HUES64 (cell line): ENCODE measurements around the gene PCIF1.
"Not testable (repeated sequence)": the region's sequence is repeated elsewhere in the genome, so short reads cannot be mapped to it uniquely, and the experiment has no call there.

Experiments used
- H3K27ac ChIP-seq: 2 replicates; pipeline ENCODE4 v1.7.0; 2013; ENCODE audit warnings: low read depth, low read length, inconsistent platforms
- H3K27me3 ChIP-seq: 2 replicates; pipeline ENCODE4 v1.6.1; 2013; ENCODE audit warnings: mild to moderate bottlenecking, low read length; ENCODE audit not compliant: insufficient read depth
- H3K36me3 ChIP-seq: 2 replicates; pipeline ENCODE4 v1.6.1; 2013; ENCODE audit warnings: mild to moderate bottlenecking, low read length; ENCODE audit not compliant: insufficient read depth
- H3K4me1 ChIP-seq: 2 replicates; pipeline ENCODE4 v1.6.1; 2013; ENCODE audit warnings: mild to moderate bottlenecking, low read length, moderate library complexity; ENCODE audit not compliant: insufficient read depth
- H3K4me3 ChIP-seq: 2 replicates; pipeline ENCODE4 v1.5.1; 2013; ENCODE audit warnings: mild to moderate bottlenecking, low read length, moderate library complexity
- H3K9ac ChIP-seq: 2 replicates; pipeline ENCODE4 v1.6.1; 2013; ENCODE audit warnings: mild to moderate bottlenecking, low read depth, low read length
- H3K9me3 ChIP-seq: 2 replicates; pipeline ENCODE4 v1.6.1; 2013; ENCODE audit warnings: low read depth, low read length; ENCODE audit not compliant: insufficient read depth
- WGBS: fragments of 150-250, 120-280 bp; methylation state at CpG from one replicate; pipeline ENCODE4 v1.1.7; 2013; ENCODE audit warnings: missing lambda C conversion rate; 5-methylcytosine and 5-hydroxymethylcytosine counted together

The PCIF1 gene

DNA sequence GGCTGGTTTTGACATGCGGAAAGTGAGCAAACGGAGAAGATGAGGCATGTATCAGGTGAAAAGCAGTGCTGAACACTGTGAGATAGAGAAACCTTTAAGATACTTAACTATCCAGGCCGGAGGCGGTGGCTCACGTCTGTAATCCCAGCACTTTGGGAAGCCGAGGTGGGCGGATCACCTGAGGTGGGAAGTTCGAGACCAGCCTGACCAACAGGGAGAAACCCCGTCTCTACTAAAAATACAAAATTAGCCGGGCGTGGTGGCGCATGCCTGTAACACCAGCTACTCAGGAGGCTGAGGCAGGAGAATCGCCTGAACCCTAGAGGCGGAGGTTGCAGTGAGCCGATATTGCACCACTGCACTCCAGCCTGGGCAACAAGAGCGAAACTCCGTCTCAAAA, 2.8 kb upstream of the PCIF1 start:
- H3K9me3 ChIP-seq, H3K27me3 ChIP-seq, H3K36me3 ChIP-seq, H3K9ac ChIP-seq, H3K27ac ChIP-seq, H3K4me1 ChIP-seq, H3K4me3 ChIP-seq: not testable (repeated sequence)
- WGBS: 94% methylated on average over 17 of the region's 17 CpGs

DNA sequence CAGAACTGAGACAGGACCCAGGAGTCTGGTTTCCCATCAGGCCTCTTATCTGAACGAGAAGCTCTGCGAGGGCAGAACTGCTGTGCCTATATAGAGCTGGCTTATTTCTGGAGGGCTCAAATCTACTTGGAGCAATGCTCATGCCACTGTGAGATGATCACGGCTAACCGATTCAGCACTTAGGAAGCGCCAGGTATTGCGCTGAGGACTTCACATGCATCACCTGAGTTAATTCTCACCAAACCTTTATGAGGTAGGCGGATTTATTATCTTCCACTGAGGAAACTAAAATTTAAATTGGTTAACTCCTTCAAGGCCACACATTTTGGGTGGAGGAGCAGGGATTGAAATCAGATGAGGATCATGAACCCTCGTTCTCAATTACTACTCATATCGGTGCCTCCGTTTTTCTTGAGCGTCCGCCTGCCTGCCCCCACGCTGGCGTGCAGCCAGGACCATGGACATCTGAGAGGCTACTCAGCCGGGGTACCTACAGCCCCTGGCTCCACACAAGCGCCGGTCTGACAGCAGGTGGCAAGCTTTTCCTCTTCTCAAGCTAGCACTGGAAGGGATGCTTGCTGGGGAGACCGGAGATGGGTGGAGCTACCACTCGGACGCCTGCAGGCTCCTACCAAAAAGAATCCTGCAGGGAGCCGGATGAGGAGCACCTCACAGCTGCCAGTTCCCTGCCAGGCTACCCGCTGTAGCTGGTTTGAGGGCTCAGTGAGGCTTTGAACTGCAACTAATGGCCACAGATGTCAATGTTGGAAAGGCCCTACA, 1.0 kb upstream of the PCIF1 start:
- peaks cover 21% of the 10 kb centered on the region for H3K4me1 ChIP-seq
- H3K9me3 ChIP-seq: no peaks in the 10 kb centered on the region
- H3K9ac ChIP-seq: peak overlapping the region; percentile 100
- H3K27ac ChIP-seq: peak overlapping the region; percentile 99
- 30% methylated on average over 22 of the region's 22 CpGs for WGBS
- H3K36me3 ChIP-seq: peaks cover 11% of the 10 kb centered on the region
- no peaks in the 10 kb centered on the region for H3K27me3 ChIP-seq
- peak overlapping the region; percentile 100 for H3K4me3 ChIP-seq

DNA sequence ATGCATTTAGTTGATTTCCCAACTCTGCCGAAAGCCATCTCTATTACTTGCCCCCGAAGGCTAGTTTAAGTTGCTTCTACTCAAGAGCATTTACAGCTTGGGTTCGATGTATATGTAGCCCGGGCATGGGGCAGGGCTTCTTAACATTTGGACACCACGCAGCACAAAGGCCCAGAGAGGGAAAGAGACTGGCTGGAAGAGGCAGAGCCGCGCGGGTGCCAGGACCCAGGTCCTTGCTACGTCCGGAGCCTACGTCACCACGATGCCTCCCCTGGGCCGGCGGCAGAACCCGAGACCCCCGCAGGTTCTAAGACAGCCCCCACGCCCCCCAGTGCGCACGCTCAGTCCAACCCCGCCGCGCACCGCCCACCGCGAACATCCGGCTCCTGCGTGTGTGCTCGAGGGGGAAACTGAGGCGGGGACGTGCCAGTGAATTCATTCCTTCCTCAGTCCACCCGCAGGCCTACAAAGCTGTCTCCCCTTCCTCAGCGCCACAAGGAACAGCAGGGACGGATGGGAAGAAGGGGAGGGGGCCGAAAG, 367 bp upstream of the PCIF1 start:
- H3K9ac ChIP-seq: peak overlapping the region; percentile 100
- H3K27me3 ChIP-seq: no peaks in the 10 kb centered on the region
- under 1% methylated on average over 34 of the region's 34 CpGs for WGBS
- peaks cover 16% of the 10 kb centered on the region for H3K36me3 ChIP-seq
- peak overlapping the region; percentile 99 for H3K27ac ChIP-seq
- no peaks in the 10 kb centered on the region for H3K9me3 ChIP-seq
- peak overlapping the region; percentile 100 for H3K4me3 ChIP-seq
- peaks cover 24% of the 10 kb centered on the region for H3K4me1 ChIP-seq

DNA sequence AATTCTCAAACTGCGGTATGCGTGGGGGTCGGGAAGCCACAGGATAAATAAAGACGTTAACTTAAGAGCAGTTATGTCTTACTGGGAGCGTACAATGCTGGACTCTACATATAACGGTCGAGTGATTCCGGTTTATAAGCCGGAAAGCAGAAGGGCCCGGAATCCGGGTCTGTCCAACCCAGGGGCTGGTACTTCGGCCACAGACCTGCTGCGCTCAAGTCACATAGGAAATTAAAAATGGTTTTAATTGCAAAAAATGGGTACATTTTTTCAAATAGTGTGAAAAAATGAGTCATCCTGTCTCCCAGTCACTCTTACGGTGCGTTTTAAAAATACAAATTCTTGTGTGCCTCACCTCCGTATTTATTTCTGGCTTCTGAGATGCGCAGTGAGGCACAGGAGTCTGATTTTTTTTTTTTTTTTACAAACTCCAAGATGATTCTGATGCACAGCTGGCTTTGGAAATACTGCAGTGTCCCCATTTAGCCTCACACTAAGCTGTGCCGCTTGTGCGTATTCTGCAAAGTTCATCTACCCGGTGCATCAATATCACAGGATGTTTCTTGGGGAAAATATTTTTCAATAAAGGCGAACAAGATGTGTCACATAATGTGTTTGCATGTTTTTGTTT, 1.0 kb downstream of the PCIF1 start:
- H3K9ac ChIP-seq: peak overlapping the region; percentile 90
- H3K36me3 ChIP-seq: peaks cover 30% of the 10 kb centered on the region
- H3K27ac ChIP-seq: peak overlapping the region; percentile 65
- peak overlapping the region; percentile 100 for H3K4me3 ChIP-seq
- peaks cover 24% of the 10 kb centered on the region for H3K4me1 ChIP-seq
- H3K9me3 ChIP-seq: no peaks in the 10 kb centered on the region
- H3K27me3 ChIP-seq: no peaks in the 10 kb centered on the region
- 27% methylated on average over 21 of the region's 21 CpGs for WGBS

DNA sequence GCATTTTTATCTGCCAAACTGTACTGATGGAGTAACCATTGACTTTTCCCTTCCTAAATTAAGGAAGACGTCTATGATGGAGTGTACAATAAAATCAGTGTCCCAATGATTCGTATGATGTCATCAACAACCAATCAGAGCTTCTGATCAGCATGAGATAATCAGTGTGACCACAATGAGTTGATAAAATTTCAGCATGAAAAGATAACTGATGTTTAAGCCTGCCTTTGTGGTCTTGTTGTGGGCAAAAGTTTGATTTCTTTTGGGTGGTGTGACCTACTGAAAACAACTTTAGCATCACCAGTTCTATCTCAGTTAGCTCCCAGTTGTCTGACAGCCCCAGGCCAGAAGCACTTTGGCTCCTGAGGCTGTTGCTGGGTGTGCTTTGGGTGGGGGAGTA, 3.3 kb downstream of the PCIF1 start:
- Histone ChIP-seq H3K27ac (peak overlapping the region; percentile 74; the same call in 1 of the 2 replicates), H3K27me3 (no peaks in the 10 kb centered on the region), H3K9ac (peak overlapping the region; percentile 0; the same call in 1 of the 2 replicates), H3K9me3 (no peaks in the 10 kb centered on the region), H3K4me3 (no peak overlapping the region), H3K4me1 (peaks cover 24% of the 10 kb centered on the region), H3K36me3 (peaks cover 46% of the 10 kb centered on the region)
- 72% methylated on average over 2 of the region's 2 CpGs for WGBS

DNA sequence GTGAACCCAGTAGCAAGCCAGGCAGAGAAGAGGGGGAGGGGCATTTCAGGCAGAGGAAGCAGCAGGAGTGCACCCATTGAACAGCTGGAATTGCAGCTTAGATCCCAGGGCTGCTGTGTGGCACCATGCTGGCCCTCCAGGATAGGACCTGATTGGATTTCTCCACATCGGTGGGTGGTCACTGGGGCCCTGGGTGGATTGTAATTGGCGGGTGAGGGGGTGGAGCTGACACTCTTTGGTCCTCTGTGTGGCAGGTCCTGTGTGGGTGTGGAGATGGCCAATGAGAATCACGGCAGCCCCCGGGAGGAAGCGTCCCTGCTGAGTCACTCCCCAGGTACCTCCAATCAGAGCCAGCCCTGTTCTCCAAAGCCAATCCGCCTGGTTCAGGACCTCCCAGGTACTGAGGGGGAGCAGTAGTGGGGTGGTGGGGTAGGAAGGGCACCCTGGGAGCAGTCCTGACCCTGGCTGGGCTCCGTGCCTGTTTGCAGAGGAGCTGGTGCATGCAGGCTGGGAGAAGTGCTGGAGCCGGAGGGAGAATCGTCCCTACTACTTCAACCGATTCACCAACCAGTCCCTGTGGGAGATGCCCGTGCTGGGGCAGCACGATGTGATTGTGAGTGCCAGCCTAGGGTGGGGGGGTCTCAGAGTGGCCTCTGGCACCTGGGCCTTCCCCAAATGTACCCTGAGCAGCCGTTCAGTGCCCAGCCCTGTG, 4.4 kb downstream of the PCIF1 start:
- WGBS: 82% methylated on average over 13 of the region's 13 CpGs
- peak overlapping the region; percentile 74 for H3K27ac ChIP-seq
- peaks cover 19% of the 10 kb centered on the region for H3K4me1 ChIP-seq
- no peak overlapping the region for H3K4me3 ChIP-seq
- H3K9ac ChIP-seq: no peak overlapping the region
- peaks cover 57% of the 10 kb centered on the region for H3K36me3 ChIP-seq
- H3K27me3 ChIP-seq: no peaks in the 10 kb centered on the region
- H3K9me3 ChIP-seq: no peaks in the 10 kb centered on the region

DNA sequence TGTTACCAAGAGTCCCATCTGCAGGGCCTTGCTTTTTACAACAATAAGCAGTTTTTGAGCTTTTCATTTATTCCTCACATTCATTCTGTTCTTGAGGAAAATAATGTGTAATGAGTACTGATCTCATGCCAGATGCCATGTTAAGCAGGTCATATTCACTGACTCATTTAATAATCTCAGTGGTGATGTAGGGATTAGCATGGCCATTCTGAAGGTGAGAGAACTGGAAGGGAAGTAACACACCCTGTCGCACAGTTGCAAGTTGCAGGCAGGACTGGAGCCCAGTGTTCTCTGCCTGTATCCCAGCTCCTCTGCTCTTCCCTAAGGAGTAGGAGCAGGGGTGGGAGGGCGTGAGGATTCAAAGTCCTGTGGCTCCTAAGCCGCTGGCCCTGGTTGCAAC, 5.6 kb downstream of the PCIF1 start:
- H3K4me1 ChIP-seq: peaks cover 19% of the 10 kb centered on the region
- peaks cover 69% of the 10 kb centered on the region for H3K36me3 ChIP-seq
- H3K9me3 ChIP-seq: no peaks in the 10 kb centered on the region
- H3K9ac ChIP-seq: no peak overlapping the region
- WGBS: 88% methylated on average over 3 of the region's 3 CpGs
- H3K4me3 ChIP-seq: no peak overlapping the region
- H3K27ac ChIP-seq: no peak overlapping the region
- H3K27me3 ChIP-seq: no peaks in the 10 kb centered on the region

DNA sequence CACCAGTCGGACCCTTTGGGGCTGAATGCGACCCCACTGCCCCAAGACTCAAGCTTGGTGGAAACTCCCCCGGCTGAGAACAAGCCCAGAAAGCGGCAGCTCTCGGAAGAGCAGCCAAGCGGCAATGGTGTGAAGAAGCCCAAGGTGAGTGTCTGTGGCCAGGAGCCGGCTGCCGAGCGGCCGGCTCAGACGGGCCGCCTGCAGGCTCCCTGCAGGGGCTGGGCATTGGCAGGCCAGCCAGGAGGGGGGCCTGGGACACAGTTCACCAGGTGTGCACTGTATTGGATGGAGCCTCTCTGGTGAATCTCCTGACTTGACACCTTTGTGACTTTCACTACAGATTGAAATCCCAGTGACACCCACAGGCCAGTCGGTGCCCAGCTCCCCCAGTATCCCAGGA, 6.0 kb downstream of the PCIF1 start:
- H3K27ac ChIP-seq: no peak overlapping the region

DNA sequence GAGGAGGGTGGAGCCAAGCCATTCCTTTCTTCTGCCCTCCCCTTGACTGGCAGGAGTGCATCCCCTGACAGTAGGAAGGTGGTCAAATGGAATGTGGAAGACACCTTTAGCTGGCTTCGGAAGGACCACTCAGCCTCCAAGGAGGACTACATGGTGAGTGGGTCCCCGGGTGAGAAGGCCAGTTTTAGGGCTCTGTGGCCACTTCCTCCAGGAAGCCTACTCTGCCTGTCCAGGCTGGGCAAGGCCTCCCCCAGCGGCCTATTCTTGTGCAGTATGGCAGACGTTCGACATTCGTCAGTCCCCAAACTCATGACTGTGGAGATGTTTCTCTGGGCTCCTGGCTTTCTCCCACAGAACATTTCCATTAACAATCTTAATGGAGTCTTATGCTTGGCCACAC, 9.1 kb downstream of the PCIF1 start:
- no peak overlapping the region for H3K4me3 ChIP-seq
- H3K36me3 ChIP-seq: peaks cover 90% of the 10 kb centered on the region
- H3K27me3 ChIP-seq: no peaks in the 10 kb centered on the region
- 93% methylated on average over 6 of the region's 6 CpGs for WGBS
- no peak overlapping the region for H3K9ac ChIP-seq
- H3K27ac ChIP-seq: no peak overlapping the region
- H3K9me3 ChIP-seq: no peaks in the 10 kb centered on the region
- H3K4me1 ChIP-seq: peaks cover 1% of the 10 kb centered on the region; the same call in 1 of the 2 replicates

More for the DNA sequence above, 6.0 kb downstream of the PCIF1 start:
- Histone ChIP-seq H3K27me3 (no peaks in the 10 kb centered on the region), H3K9me3 (no peaks in the 10 kb centered on the region), H3K4me1 (peaks cover 19% of the 10 kb centered on the region), H3K36me3 (peaks cover 73% of the 10 kb centered on the region), H3K9ac (no peak overlapping the region), H3K4me3 (no peak overlapping the region)
- 95% methylated on average over 13 of the region's 13 CpGs for WGBS

DNA sequence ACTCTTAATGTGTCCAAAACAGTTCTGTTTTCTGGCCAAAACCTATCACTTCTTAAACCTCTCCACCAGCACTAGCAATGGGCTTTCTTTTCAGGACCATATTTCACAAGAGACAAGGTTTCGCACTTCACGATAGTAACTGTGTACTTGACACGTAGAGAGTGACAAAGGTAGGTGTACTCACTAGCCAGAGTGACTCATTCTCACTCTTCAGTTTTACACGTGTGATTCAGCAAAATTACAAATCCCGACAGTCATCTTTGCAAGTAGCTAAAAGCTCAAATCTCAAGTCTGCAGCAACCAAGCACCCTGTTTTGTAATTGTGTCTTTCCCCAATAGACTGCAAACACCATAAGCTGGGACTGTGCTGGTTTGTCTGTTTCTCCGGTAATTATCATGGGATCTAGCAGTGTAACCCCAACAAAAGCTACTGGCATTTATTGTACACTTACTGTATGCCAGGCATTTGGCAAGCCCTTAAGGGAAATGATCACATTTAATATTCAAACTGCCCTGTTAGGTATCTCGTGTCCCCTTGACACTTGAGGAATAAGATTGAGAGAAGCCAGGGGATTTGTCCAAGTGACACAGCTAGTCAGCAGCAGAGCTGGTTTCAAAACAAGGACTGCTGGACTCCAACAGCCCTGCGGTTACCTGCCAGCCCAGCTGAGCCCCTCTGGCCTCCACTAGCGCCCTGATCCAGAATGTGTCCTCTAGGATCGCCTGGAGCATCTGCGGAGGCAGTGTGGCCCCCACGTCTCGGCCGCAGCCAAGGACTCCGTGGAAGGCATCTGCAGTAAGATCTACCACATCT, 9.9 kb downstream of the PCIF1 start:
- 95% methylated on average over 15 of the region's 15 CpGs for WGBS
- Histone ChIP-seq H3K9me3 (no peaks in the 10 kb centered on the region), H3K27ac (no peak overlapping the region), H3K27me3 (no peaks in the 10 kb centered on the region), H3K36me3 (peaks cover 92% of the 10 kb centered on the region), H3K4me3 (no peak overlapping the region), H3K4me1 (no peaks in the 10 kb centered on the region), H3K9ac (no peak overlapping the region)
